B cell (primary cell): ENCODE measurements around the gene CES4A. TPM values are rescaled to one million over a fixed set of nuclear protein-coding genes. Genes with fewer than 3 reads are reported as not detected.

ENCODE experiments used
- ATAC-seq: fragments of 200-7000 bp; cut with Tn5 transposase; one replicate; pipeline ENCODE4 v1.10.0; 2021; ENCODE audit warnings: low read depth, mild to moderate bottlenecking, moderate number of reproducible peaks, moderate library complexity
- CTCF ChIA-PET: fragments of 350-600 bp; sonication (Branson Sonifier 250); formaldehyde crosslinking; loops from one replicate; lab custom pipeline; 2021; ENCODE audit warnings: antibody characterized with exemption, inconsistent platforms; lab: Charles Lee
- POLR2A ChIA-PET: fragments of 350-600 bp; sonication (Branson Sonifier 250); formaldehyde crosslinking; loops from one replicate; lab custom pipeline; 2021; ENCODE audit warnings: antibody characterized with exemption; lab: Charles Lee
- DNase-seq: peaks from one replicate; pipeline ENCODE4 v3.0.0; 2013
- H2AFZ ChIP-seq: 2 replicates; pipeline ENCODE4 v1.6.1; 2012; ENCODE audit warnings: mild to moderate bottlenecking, low read depth, low read length; ENCODE audit not compliant: insufficient read depth, poor library complexity, severe bottlenecking
- H3K27ac ChIP-seq, 2 donors: 1 replicate in 1 of 2; 2 replicates in 1 of 2; pipeline ENCODE4 v1.5.1; 2012 to 2013; ENCODE audit warnings: low read length in 2 of 2, mild to moderate bottlenecking in 2 of 2, moderate library complexity in 1 of 2
- H3K27me3 ChIP-seq, 4 experiments: fragments of 200-600 bp in 1 of 4; sonication (generic) in 1 of 4; replicated peaks in 1 of 4; 1 replicate in 2 of 4; 2 replicates in 2 of 4; pipeline versions ENCODE4 v1.6.1 to v1.7.0; 2013 to 2016; ENCODE audit warnings: low read length in 3 of 4, mild to moderate bottlenecking in 2 of 4, mixed read lengths in 1 of 4, moderate library complexity in 1 of 4; ENCODE audit not compliant: insufficient read depth in 4 of 4, control insufficient read depth in 3 of 4; ENCODE audit errors: control extremely low read depth in 1 of 4
- H3K36me3 ChIP-seq, 2 experiments: replicated peaks in 1 of 2; 1 replicate in 1 of 2; 2 replicates in 1 of 2; pipeline versions ENCODE4 v1.6.1 to v1.7.1; 2013; ENCODE audit warnings: low read length in 1 of 2; ENCODE audit not compliant: insufficient read depth in 2 of 2, control insufficient read depth in 1 of 2; ENCODE audit errors: control extremely low read depth in 1 of 2, extremely low read depth in 1 of 2
- H3K4me1 ChIP-seq, 2 donors: fragments of 200-600 bp in 1 of 2; sonication (generic) in 1 of 2; 1 replicate in 1 of 2; 2 replicates in 1 of 2; pipeline versions ENCODE4 v1.5.1 to v1.6.1; 2013 to 2017; ENCODE audit warnings: low read length in 2 of 2; ENCODE audit not compliant: control insufficient read depth in 2 of 2, insufficient read depth in 2 of 2
- H3K4me2 ChIP-seq: replicated peaks from 2 replicates; pipeline ENCODE3; 2012; ENCODE audit warnings: mild to moderate bottlenecking, low read depth, low read length; ENCODE audit not compliant: poor library complexity, severe bottlenecking
- H3K4me3 ChIP-seq, 5 experiments: fragments of 200-600 bp in 1 of 5; sonication (generic) in 1 of 5; 1 replicate in 3 of 5; 2 replicates in 2 of 5; pipeline versions ENCODE4 v1.5.1 to v1.7.0; 2011 to 2016; ENCODE audit warnings: low read length in 4 of 5, mild to moderate bottlenecking in 4 of 5, low read depth in 2 of 5, control low read depth in 1 of 5, moderate library complexity in 1 of 5; ENCODE audit not compliant: insufficient read depth in 1 of 5; ENCODE audit errors: control extremely low read depth in 1 of 5, extremely low read depth in 1 of 5
- H3K79me2 ChIP-seq: fragments of 200-600 bp; sonication (generic); one replicate; pipeline ENCODE4 v1.6.0; 2016; ENCODE audit warnings: low read length; ENCODE audit not compliant: control insufficient read depth, insufficient read depth
- H3K9ac ChIP-seq: fragments of 200-600 bp; sonication (generic); 2 replicates; pipeline ENCODE4 v1.6.1; 2017; ENCODE audit warnings: mild to moderate bottlenecking, low read length, moderate library complexity
- H3K9me3 ChIP-seq, 3 donors: one replicate each; pipeline versions ENCODE4 v1.6.1 to v1.7.1; 2013; ENCODE audit warnings: low read length in 2 of 3; ENCODE audit not compliant: control insufficient read depth in 2 of 3, insufficient read depth in 1 of 3; ENCODE audit errors: control extremely low read depth in 1 of 3
- H4K20me1 ChIP-seq: 2 replicates; pipeline ENCODE4 v1.6.0; 2012; ENCODE audit warnings: mild to moderate bottlenecking, low read length; ENCODE audit not compliant: insufficient read depth, control insufficient read depth, poor library complexity, severe bottlenecking
- H3K27ac Mint-ChIP-seq: one replicate; pipeline ENCODE4 v1.8.0; 2021; ENCODE audit warnings: mixed read lengths
- H3K27me3 Mint-ChIP-seq: one replicate; pipeline ENCODE4 v1.8.0; 2021; ENCODE audit warnings: mixed read lengths
- H3K4me1 Mint-ChIP-seq: one replicate; pipeline ENCODE4 v1.8.0; 2021; ENCODE audit warnings: mixed read lengths
- H3K4me3 Mint-ChIP-seq: one replicate; pipeline ENCODE4 v1.8.0; 2021; ENCODE audit warnings: mixed read lengths
- H3K9me3 Mint-ChIP-seq: one replicate; pipeline ENCODE4 v1.8.0; 2022; ENCODE audit warnings: mixed read lengths; ENCODE audit not compliant: insufficient read depth
- EZH2 ChIP-seq: IDR thresholded peaks from 2 replicates; pipeline ENCODE4 v1.6.1; 2012; ENCODE audit warnings: borderline replicate concordance, low read depth, mild to moderate bottlenecking, moderate library complexity, low read length; ENCODE audit not compliant: insufficient read depth, poor library complexity, severe bottlenecking
- WGBS: methylation state at CpG from one replicate; pipeline ENCODE4 v1.1.5; 2013; ENCODE audit warnings: missing lambda C conversion rate; ENCODE audit not compliant: insufficient coverage; 5-methylcytosine and 5-hydroxymethylcytosine counted together
- intact Hi-C: fragments of 100-400 bp; cut with micrococcal nuclease; formaldehyde crosslinking; loops from one replicate; pipeline ENCODE4 v1.10.0; 2022
- polyA plus RNA-seq: library from polyadenylated mRNA; depleted of rRNA; stranded (reverse); fragments of >200 nt; gene quantifications from 2 replicates; pipeline ENCODE4 v1.2.3, GENCODE V29; 2012
- total RNA-seq, 2 donors: library from RNA; stranded (reverse); fragments of 120-200 nt in 1 of 2; gene quantifications; 1 replicate in 1 of 2; 2 replicates in 1 of 2; pipeline versions ENCODE4 v1.2.3 to v1.2.4, GENCODE V29; 2013 to 2022
- TF ChIP-seq, protein P1 (sequence below): fragments of 200-600 bp; IDR thresholded peaks from one replicate; pipeline ENCODE4 v1.8.0; 2022; ENCODE audit warnings: antibody characterized with exemption, mild to moderate bottlenecking

The CES4A gene
- total and polyA plus RNA-seq, 2 donors (not counting 1 experiment from before 2014, with no cell fraction given), result 8.4 to 17.3 TPM

DNA sequence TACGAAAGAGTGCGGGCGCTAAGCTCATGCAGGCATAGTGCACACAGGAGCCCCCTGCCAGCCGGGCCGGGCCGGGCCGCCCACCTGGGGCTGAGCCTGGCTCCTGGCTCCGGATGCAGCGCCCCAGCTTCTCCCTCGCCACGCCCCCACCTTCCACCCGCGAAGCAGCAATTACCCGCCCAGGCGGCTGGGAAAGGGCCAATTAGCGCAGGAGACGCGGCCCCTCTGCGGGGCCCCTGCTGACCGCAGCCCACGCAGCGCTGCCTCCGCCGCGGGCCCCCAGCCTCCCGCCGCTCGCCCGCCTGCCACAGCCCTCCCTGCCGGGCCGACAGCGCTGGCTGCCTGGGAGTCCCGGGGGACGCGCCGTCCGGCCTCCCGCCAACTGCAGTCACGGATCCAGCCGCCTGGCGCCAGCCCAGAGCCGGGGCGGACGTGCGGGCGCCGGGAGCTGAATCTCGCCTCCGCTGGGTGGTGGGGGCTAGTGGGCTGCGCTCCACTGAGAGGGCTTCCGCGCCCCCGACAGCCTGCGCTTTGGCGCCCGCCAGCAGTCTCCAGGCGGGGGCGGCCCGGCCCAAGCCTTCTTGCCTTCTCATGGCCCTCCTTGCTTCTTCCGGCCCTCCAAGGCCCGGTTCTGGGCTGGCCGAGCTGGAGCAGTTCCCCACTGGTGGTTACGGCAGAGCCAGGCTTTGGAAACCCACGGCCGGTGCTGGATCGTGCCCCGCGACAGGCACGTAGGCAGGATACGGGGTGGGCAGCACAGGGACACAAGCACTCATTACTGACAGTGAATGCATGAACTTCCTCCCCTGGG is 25.6 kb downstream of the CES4A start:
- H3K4me1 Mint-ChIP-seq, result peaks cover 2% of the 10 kb centered on the region
- under 1% methylated on average over 70 of the region's 70 CpGs for WGBS
- peaks cover 6% of the 10 kb centered on the region for H3K27me3 Mint-ChIP-seq
- peak overlapping the region; percentile 99 for H3K4me2 ChIP-seq
- no peaks in the 10 kb centered on the region for H4K20me1 ChIP-seq
- DNase-seq (peak; percentile 72), ATAC-seq (peak; percentile 66)
- POLR2A ChIA-PET, result interaction anchor here (0.6 to 1.0 kb wide), 3 partner anchors 13 to 233 kb away, joined by 3 to 4 read pairs (median 3); partner anchors contain the start of gene FHOD1
- H3K9ac ChIP-seq, result peak overlapping the region; percentile 68
- H3K27ac ChIP-seq, result no peak overlapping the region
- H3K9me3 Mint-ChIP-seq, result no peaks in the 10 kb centered on the region
- peak overlapping the region; percentile 79 for H2AFZ ChIP-seq
- H3K4me3 Mint-ChIP-seq, result peak overlapping the region; percentile 91
- peaks cover 0 to 16% (median 7%) of the 10 kb centered on the region in 4 experiments for H3K27me3 ChIP-seq
- H3K27ac Mint-ChIP-seq, result peak overlapping the region; percentile 37
- no peaks in the 10 kb centered on the region for H3K79me2 ChIP-seq
- H3K36me3 ChIP-seq, result no peaks in the 10 kb centered on the region
- H3K4me1 ChIP-seq, result peaks cover 12 to 13% of the 10 kb centered on the region in 2 donors
- intact Hi-C loops, result loop anchor here (2.0 kb wide), 1 partner anchor 15 kb away; the partner anchor contains the start of gene CBFB
- no peaks in the 10 kb centered on the region for H3K9me3 ChIP-seq
- TF ChIP-seq EZH2, result no peak
- TF ChIP-seq, protein P1, sequence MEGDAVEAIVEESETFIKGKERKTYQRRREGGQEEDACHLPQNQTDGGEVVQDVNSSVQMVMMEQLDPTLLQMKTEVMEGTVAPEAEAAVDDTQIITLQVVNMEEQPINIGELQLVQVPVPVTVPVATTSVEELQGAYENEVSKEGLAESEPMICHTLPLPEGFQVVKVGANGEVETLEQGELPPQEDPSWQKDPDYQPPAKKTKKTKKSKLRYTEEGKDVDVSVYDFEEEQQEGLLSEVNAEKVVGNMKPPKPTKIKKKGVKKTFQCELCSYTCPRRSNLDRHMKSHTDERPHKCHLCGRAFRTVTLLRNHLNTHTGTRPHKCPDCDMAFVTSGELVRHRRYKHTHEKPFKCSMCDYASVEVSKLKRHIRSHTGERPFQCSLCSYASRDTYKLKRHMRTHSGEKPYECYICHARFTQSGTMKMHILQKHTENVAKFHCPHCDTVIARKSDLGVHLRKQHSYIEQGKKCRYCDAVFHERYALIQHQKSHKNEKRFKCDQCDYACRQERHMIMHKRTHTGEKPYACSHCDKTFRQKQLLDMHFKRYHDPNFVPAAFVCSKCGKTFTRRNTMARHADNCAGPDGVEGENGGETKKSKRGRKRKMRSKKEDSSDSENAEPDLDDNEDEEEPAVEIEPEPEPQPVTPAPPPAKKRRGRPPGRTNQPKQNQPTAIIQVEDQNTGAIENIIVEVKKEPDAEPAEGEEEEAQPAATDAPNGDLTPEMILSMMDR, result peak; percentile 40
- H3K4me3 ChIP-seq, result peak overlapping the region in 4 of 5 experiments; percentile 33 to 57 (median 52)
- CTCF ChIA-PET, result interaction anchor here (1.8 to 2.7 kb wide), 3 partner anchors 14 to 171 kb away, joined by 7 to 13 read pairs (median 10); partner anchors contain the start of gene CBFB
